SK-N-SH treated with all-trans-retinoic acid at 6 μM for 48 hours (cell line): ENCODE measurements around the gene TDRKH.

Experiments used
- ATAC-seq: fragments of 200-7000 bp; cut with Tn5 transposase; 3 replicates; pipeline ENCODE4 v1.9.1; 2020; ENCODE audit warnings: mild to moderate bottlenecking, moderate library complexity
- ARNTL ChIP-seq: fragments of 450-650 bp; formaldehyde crosslinking; IDR thresholded peaks from 2 replicates; pipeline ENCODE4 v1.5.0; 2020; ENCODE audit warnings: low read depth, mild to moderate bottlenecking, moderate library complexity, borderline replicate concordance
- BACH2 ChIP-seq: fragments of 250-450 bp; sonication (Bioruptor Pico); IDR thresholded peaks from 2 replicates; pipeline ENCODE4 v1.9.0; 2021; ENCODE audit warnings: mild to moderate bottlenecking, borderline replicate concordance
- CREB5 ChIP-seq: fragments of 250-450 bp; sonication (Bioruptor Pico); IDR thresholded peaks from 2 replicates; pipeline ENCODE4 v1.5.1; 2020; ENCODE audit warnings: low read depth, mild to moderate bottlenecking, moderate library complexity
- CSRNP3 ChIP-seq: fragments of 250-450 bp; sonication (Bioruptor Pico); IDR thresholded peaks from 2 replicates; pipeline ENCODE4 v1.5.1; 2021; ENCODE audit warnings: mild to moderate bottlenecking, moderate library complexity
- ESRRG ChIP-seq: fragments of 250-450 bp; sonication (Bioruptor Pico); IDR thresholded peaks from 2 replicates; pipeline ENCODE4 v1.6.1; 2021; ENCODE audit warnings: mild to moderate bottlenecking
- GLIS3 ChIP-seq: fragments of 250-450 bp; sonication (Bioruptor Pico); IDR thresholded peaks from 2 replicates; pipeline ENCODE4 v1.5.0; 2020; ENCODE audit warnings: mild to moderate bottlenecking, moderate library complexity
- OSR1 ChIP-seq: fragments of 250-450 bp; sonication (Bioruptor Pico); IDR thresholded peaks from 2 replicates; pipeline ENCODE4 v1.8.0; 2022; ENCODE audit warnings: moderate library complexity, mild to moderate bottlenecking, inconsistent platforms
- PATZ1 ChIP-seq: fragments of 250-450 bp; sonication (Bioruptor Pico); IDR thresholded peaks from 2 replicates; pipeline ENCODE4 v1.8.0; 2020; ENCODE audit warnings: mild to moderate bottlenecking, moderate library complexity, borderline replicate concordance
- POU6F1 ChIP-seq: fragments of 250-450 bp; sonication (Bioruptor Pico); IDR thresholded peaks from 2 replicates; pipeline ENCODE4 v1.8.0; 2021; ENCODE audit warnings: low read depth, mild to moderate bottlenecking, moderate library complexity, borderline replicate concordance
- PPARA ChIP-seq: fragments of 250-450 bp; sonication (Bioruptor Pico); IDR thresholded peaks from 2 replicates; pipeline ENCODE4 v1.5.0; 2020; ENCODE audit warnings: mild to moderate bottlenecking, borderline replicate concordance
- SNAI2 ChIP-seq: fragments of 250-450 bp; sonication (Bioruptor Pico); IDR thresholded peaks from 2 replicates; pipeline ENCODE4 v1.5.0; 2020; ENCODE audit warnings: mild to moderate bottlenecking, moderate library complexity
- TCF4 ChIP-seq: fragments of 250-450 bp; sonication (Bioruptor Pico); IDR thresholded peaks from 2 replicates; pipeline ENCODE4 v1.8.0; 2021; ENCODE audit warnings: mild to moderate bottlenecking, moderate library complexity, borderline replicate concordance
- TOX ChIP-seq: fragments of 250-450 bp; sonication (Bioruptor Pico); IDR thresholded peaks from 2 replicates; pipeline ENCODE4 v1.8.0; 2021; ENCODE audit warnings: mild to moderate bottlenecking, moderate library complexity, borderline replicate concordance
- ZC3H10 ChIP-seq: fragments of 250-450 bp; sonication (Bioruptor Pico); IDR thresholded peaks from 2 replicates; pipeline ENCODE4 v1.5.1; 2021; ENCODE audit warnings: mild to moderate bottlenecking, moderate library complexity
- ZFP3 ChIP-seq: fragments of 250-450 bp; sonication (Bioruptor Pico); IDR thresholded peaks from 2 replicates; pipeline ENCODE4 v1.5.0; 2020; ENCODE audit warnings: mild to moderate bottlenecking, moderate library complexity
- ZFP30 ChIP-seq: fragments of 450-650 bp; formaldehyde crosslinking; IDR thresholded peaks from 2 replicates; pipeline ENCODE4 v1.5.0; 2022; ENCODE audit warnings: mild to moderate bottlenecking, moderate library complexity
- ZNF565 ChIP-seq: fragments of 450-650 bp; formaldehyde crosslinking; conservative IDR thresholded peaks from 2 replicates; pipeline ENCODE4 v1.5.0; 2020; ENCODE audit warnings: low read depth, mild to moderate bottlenecking, moderate library complexity
- ZNF70 ChIP-seq: fragments of 450-650 bp; formaldehyde crosslinking; IDR thresholded peaks from 2 replicates; pipeline ENCODE4 v1.5.0; 2020; ENCODE audit warnings: mild to moderate bottlenecking, moderate library complexity
- ZNF8 ChIP-seq: fragments of 450-650 bp; formaldehyde crosslinking; IDR thresholded peaks from 2 replicates; pipeline ENCODE4 v1.5.0; 2020; ENCODE audit warnings: mild to moderate bottlenecking, moderate library complexity

TDRKH gene

GRCh38 chr1:151729966-151730291, 60.4 kb downstream of the TDRKH start (continued):
- no peak for TF ChIP-seq POU6F1

GRCh38 chr1:151729157-151729965, 60.9 kb downstream of the TDRKH start:
- no peak for ATAC-seq
- no peak for TF ChIP-seq ARNTL
- no peak for TF ChIP-seq ZNF70 (CRISPR knock-in tag)
- TF ChIP-seq, all 23 proteins: peak for 0

- ATAC-seq: peak; percentile 91
- TF ChIP-seq PATZ1 (CRISPR knock-in tag) (no peak), ZC3H10 (CRISPR knock-in tag) (no peak), CSRNP3 (CRISPR knock-in tag) (no peak), ARNTL (no peak), TOX (CRISPR knock-in tag) (no peak), POU6F1 (no peak), GLIS3 (CRISPR knock-in tag) (no peak), ZNF70 (CRISPR knock-in tag) (no peak), ZNF565 (no peak), OSR1 (no peak), ZFP3 (CRISPR knock-in tag) (no peak), TCF4 (CRISPR knock-in tag) (no peak), ESRRG (CRISPR knock-in tag) (no peak)
Observed at GRCh38 chr1:151728151-151729054, 61.9 kb downstream of the TDRKH start.

- no peak for ATAC-seq
- no peak for TF ChIP-seq POU6F1
- no peak for TF ChIP-seq ZFP30 (CRISPR knock-in tag)
- TF ChIP-seq ZNF8 (CRISPR knock-in tag): no peak
- TF ChIP-seq CREB5 (CRISPR knock-in tag): no peak
- TF ChIP-seq ZC3H10 (CRISPR knock-in tag): no peak
- TF ChIP-seq SNAI2 (CRISPR knock-in tag): no peak
- TF ChIP-seq PATZ1 (CRISPR knock-in tag): no peak
- no peak for TF ChIP-seq CSRNP3 (CRISPR knock-in tag)
- no peak for TF ChIP-seq PPARA (CRISPR knock-in tag)
- no peak for TF ChIP-seq TCF4 (CRISPR knock-in tag)
- no peak for TF ChIP-seq BACH2 (CRISPR knock-in tag)
- TF ChIP-seq ESRRG (CRISPR knock-in tag): no peak
- TF ChIP-seq ZNF565: no peak
- no peak for TF ChIP-seq ARNTL
Observed at GRCh38 chr1:151723726-151724370, 66.5 kb downstream of the TDRKH start.
